Stimulated activated CD4-positive, alpha-beta T cell treated with anti-CD3 and anti-CD28 coated beads, Interleukin-12 subunit alpha, Interleukin-12 subunit beta, amount 100 ng/mL, for 48 hours (primary cell): ENCODE measurements around the gene ENOX1.

Source experiments
- DNase-seq, 3 donors: peaks; one replicate each; pipeline ENCODE4 v3.0.0-alpha.2; 2020; ENCODE audit warnings: low read depth in 2 of 3, low spot score in 1 of 3

ENOX1 gene

DNA sequence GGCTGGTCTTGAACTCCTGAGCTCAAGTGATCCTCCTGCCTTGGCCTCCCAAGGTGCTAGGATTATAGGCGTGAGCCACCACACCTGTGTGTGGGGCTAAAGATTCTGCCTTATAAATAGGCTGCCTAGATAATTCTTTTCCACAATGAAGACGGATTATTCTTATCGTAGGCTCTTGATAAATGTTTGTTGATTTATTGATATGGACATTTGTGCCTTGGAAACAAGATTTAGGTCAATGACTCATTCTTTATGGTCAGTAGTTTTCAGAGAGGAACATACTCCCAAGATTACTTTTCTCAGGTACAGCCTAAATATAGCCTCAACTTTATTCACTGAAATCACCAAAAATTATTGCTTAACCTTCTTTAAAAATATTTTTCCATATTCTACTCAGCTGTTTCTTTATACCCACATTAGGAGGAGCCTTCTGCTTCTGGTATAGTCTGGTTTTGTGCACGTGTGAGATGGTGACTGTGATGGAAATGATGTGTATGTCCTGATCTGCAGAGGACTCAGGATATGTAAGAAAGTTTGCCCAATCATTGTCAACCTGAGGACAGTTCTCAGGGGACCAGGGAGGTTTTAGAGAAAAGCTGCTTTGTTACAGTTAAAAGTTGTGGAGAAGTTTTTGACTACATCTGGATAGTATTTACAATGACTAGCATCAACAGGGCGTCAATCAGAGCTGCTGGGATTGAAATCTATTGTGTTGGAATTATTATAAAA is 554.5 kb downstream of the ENOX1 start:
- DNase-seq = no peak

DNA sequence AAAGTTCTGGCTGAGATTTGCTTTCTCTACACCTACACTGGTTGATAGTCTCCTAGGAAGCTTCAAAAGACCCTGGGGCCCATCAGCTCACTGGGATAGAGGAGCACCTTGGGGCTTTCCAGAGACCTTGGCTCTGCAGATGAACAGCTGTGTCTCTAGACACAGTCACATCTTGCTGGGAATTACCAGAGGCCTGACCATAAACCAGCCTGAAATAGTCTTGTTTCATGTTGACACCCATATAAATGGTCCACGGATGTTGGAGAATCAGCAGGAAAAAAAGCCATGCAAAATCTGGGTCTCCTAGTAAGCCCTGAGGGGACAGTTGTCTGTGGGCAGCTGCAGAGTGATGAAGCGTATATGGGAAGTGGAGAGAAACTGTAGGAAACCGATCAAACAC is 555.8 kb downstream of the ENOX1 start:
- no peak for DNase-seq

DNA sequence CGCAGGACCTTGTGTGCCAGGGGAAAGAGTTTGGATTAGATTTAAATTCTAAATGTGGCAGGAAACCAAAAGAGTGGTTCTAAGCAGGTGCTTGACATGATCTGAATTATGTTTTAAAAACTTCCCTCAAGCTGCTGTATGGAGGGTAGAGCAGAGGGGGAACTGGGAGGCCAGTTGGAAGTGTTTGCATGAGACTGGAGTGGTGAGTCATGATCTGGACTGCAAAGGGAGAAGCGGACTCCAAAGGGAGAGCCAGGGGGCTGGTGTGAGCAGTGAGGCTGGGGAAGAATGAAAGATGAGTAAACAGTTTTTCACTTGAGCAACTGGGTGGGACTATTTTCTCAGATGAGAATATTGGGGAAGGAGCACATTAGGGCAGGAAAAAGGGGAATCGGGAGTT is 557.3 kb downstream of the ENOX1 start:
- DNase-seq = no peak

DNA sequence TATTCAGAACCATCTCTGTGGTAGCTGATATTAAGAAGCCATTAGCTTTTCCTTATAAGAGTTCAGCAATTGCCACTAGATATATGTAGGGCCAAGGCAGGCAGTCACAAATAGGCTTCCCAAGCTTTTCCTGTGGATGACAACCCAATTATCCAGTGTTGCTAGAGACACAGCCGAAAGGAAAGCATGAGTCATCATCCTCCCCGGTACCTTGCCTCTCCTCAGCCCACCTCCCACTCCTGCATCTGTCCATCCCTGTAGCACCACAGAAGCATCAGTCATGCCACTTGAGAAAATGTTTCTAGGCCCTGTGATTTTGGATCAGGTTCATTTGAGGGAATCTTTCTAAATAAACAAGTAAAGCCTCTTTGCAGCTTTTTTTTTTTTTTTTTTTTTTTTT is 559.1 kb downstream of the ENOX1 start:
- DNase-seq = no peak

DNA sequence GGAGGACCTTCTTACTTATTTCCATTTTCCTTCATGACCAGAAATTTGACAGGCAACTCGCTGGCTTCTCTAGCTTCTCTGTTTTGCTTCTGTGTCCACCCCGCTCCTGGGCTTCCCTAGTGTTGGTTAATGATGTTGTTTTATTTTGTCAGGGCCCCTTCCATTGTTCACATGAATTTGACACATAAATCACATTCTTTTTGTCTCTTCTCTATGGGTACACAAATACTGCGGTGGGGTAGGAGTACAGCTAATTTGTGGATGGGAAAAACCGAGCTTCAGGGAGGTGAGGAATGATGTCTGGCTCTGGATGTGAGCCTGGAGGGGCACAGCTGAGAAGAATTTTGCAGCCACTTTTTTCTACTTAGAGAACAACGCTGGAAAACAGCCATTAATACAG is 563.6 kb downstream of the ENOX1 start:
- no peak for DNase-seq

DNA sequence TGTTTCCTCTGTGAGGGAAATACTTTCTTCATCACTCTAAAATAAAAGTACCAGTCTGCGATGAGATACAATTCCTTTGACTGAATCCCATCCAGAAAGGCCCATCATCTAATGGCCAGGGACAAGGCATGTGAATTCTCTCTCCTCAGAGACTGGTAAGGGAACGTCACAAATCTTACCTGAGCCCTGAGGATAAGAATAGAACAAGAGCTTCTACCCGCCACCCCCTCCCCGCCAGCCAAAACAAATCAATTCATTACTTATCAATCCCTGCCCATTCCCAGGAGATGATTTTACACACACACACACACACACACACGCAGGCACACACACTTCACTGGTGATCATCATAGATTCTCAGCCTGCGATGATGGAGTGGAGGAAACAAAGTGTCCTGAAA is 564.7 kb downstream of the ENOX1 start:
- no peak for DNase-seq

DNA sequence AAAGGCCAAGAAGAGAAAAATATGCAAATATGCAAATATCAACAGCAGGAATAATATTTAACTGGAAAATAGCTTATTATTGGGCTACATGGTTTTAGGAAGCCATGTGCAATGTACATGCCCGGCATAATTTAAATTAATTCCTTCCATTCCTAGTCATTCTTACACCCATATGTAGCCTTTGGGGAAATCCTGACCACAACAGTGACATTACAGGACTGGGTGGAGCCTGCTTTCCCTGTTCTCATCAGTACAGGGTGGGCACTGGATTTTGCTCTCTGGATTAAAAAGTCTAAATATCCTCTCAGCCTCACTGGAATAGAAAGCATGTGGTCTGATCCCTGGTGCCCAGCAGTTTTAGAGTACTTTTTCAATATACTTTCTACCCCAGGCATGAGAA is 565.2 kb downstream of the ENOX1 start:
- no peak for DNase-seq

DNA sequence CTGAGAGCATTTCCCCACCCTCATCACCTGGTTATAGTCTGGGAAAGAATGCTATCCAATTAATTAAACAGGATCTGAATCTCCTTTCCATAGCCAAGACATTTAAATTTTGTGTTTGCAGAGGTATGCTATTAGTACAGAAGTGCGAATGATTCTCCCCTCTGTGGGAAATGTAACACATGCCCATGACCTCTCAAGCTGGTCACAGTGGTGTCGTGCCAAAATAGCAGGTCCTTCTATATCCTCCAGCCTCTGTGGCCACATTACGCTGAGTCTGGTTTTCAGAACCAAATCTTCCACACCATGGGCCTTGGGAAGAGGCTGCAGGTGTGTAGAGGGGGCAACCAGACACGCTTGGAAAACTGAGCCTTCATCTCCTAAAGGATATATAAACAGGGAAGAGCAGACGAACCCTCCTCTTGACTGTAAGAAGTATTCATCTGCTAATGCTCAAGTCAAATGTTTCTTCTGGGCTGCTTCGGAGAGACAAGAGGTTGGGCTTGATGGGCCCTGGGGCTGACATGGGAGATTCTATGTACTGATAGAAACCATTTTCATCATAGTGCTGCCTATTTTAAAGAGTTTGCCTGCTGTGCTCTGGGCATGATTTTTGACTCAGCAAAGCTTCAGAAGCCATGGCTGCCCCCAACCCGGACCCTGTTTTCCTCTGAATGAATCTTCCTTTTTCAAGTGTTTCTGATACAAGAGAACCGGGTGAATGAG is 565.7 kb downstream of the ENOX1 start:
- DNase-seq = no peak

DNA sequence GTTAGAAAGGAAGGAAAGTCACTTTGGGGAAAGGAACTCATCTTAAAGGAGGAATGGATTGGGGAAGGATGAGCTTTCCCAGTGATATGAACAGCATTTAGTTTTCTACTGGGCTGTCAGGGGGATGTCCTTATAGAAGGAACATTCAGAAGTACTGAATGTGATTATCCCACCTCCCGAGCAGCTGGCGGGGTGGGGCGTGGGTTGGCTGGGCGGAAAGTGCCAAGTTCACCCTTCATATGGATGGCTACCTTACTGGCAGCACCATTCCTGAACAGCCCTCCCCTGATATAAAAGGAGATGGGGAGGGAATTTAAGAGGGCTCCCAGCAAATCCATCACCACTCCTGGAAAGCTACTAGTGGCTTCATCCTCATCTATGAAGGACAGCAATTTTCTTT is 572.6 kb downstream of the ENOX1 start:
- no peak for DNase-seq

DNA sequence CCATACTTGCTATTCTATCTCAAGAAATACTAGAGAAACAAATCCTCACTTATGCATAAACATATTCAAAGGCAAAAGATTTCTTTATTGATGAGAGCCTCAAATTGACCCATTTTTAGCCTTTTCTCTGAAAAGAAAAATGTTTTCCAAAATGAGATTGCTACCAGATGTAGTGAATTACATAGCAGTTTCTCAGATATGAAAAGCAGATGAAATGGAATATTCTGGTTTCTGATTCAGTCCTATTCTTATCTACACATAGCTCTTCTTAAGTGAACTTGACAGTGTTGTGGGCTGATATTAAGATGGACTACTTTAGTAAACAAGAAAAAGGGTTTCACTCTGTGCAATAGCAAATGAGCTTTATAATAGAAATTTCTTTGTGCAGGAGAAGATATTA is 579.9 kb downstream of the ENOX1 start:
- no peak for DNase-seq

DNA sequence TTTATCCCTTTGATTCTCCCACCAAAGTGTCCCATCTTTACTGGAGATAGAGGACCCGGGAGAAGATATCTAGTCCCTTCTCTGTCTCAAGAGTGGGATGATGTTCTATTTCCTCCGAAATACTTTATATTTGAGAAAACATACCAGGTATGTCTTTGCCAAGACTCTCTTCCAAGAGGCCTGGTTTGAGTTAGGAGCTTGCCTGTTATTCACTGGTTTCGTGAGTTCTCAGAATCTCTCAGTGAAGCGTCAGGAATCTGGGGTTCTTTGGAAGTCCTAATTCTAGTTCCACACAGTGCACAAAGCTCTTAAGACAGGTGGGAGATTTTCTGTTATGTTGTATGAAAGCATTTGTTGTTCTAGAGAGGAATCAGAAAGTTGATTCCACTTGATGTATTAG is 581.4 kb downstream of the ENOX1 start:
- DNase-seq = no peak

DNA sequence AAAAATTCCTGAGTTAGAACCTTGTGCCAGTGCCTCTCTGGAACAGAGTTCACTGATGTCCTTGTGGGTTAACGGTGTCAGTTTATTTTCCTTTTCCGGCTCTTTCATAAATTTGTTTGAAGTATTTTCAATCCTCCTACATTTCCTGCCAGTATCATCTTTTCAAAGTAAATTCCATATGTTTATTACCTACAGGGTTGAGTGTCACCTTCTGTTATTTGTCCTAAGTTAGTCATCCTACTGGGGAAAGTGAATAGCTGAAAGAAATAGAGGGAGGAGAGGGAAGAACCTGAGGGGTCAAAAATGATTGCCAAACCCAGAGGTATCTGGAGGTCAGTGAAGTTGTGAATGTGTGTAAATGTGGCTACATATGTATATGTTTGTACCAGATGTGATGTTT is 582.2 kb downstream of the ENOX1 start:
- no peak for DNase-seq

DNA sequence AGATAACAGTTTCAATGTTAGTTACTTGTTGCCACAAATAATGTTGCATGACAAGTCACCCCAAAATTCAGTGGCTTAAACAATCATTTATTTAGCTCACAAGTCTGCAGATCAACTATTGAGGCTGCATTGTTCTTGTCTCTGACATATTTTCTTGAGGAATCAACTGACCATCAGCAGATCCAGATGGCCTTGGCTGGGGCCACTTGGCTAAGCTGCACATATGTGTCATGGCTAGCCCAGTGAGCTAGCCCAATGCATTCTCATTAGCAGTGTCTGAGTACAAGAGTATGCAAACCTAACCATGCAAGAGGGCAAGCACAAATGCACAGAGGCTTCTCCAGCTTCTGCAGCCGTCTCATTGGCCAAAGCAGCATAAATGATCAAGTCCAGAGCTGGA is 583.0 kb downstream of the ENOX1 start:
- no peak for DNase-seq

DNA sequence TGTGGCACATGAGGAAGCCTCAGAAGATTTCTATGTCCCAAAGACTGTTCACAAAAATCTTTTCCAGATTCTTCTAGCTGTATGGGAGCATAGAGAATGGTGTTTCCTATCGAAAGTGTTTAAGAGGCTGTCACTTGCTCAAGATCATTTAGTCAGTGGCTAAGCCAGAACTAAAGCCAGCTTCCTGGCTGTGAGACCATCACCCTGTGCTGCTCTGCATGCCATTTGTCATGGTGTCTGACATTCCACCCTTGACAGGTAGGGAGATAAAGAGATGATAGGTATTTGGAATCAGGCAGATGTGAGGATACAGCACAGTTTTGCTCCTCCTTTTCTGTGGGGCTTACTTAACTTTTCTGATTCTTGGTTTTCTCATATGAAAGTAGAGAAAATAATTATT is 586.0 kb downstream of the ENOX1 start:
- no peak for DNase-seq

DNA sequence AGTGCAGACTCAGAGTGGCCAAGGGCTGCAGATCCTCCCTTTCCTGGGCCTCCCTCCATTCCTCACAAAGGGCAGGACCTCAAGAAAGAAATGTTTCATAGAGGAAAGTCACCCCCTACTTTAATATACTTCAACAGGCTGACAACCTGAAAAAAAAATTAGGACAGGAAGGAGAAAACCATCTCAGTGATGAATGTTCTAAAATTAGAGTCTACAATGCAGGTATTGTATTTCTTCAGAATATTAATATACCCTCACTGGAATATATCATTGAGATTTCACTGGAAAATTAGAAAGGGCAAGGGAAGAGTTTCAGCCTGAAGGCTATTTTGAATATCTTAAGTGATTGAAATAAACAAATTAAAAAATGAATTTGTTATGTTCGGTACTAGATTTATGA is 586.5 kb downstream of the ENOX1 start:
- DNase-seq = no peak

DNA sequence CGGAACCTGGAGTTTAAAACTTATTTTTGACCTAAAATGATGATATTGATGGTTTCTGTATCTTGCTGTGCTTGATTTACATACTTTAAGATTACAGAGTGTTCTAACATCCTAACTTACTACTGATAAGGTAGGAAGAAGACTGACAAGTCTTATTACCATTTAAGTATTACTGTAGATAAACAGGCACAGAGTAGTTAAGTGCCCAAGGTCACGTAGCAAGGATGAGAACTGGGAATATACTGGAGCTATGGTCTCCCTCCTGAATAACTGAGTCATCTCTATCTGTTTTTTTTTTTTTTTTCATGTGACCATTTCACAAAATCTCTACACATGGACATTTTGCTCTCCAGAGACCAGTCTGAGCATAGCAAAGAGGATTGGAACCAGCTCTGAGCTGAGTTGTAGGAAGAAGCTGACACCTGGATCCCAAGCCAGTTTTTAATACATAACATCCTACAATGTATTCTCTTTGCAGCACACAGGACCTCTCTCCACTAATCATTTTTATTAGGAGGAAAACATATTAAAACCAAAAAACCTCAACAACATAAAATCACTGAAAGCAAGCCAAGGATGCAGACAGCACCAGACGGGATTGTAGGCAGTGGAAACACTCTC is 589.9 kb downstream of the ENOX1 start:
- no peak for DNase-seq

DNA sequence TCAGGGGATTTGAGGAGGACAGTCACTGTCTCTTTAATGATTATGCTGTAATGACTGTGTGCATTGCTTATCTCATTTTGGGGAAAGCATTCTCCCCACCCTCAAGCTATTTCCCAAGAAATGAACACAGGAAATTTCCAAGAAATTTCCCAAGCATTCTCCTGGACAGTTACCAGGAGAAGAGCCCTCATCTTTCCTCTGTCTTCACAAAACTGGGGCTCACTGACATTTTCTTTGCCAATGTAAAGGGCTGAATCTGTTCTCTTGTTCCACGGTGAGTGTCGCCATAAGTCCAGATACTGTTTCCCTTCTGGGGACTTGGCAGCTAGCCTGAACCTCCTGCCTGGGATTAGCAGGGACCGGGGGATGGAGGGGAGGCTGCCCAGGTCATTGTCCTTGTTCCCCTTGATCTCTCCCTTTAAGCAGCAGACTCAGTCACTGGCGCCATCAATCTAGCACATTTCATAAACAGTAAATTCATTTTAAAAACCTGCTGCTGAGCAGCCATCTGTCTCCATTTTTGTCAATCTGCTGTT is 590.6 kb downstream of the ENOX1 start:
- DNase-seq = no peak

DNA sequence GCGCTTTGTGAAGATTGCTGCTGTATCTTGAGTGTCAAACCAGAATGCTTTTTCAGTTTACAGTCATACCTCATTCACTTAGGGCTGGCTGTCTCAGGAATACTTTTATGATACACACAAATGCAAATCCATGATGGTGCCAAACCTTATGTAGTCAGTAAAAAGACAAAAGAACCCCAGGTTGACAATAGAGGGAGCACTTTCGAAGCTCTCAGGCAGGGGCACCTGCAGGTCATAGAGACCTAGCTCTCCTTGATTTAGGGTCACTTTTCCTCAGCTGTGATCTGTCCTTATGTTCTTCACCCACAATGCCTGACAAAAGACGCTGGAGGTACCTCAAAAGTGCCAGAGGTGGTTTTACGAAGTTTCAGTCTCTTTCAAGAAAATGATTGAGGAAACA is 591.2 kb downstream of the ENOX1 start:
- no peak for DNase-seq

DNA sequence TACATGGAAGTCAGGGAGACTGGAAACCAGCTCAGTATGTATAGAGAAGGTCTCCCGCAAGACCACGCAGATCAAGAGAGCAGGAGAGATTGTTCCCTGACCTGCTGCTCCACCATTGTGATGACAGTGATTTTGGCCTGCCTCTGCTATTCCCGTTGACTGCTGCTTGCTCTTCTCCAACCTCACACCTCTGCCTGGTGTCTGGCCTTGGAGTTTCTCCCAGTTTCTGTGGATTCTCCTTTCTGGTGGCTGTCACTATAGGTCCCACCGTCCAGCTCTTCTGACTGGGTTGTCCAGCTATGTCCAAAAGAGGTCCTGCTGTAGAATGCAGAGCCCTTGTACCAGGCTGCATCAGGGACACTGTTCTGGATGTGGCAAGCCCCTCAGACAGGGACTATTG is 591.7 kb downstream of the ENOX1 start:
- DNase-seq = no peak

DNA sequence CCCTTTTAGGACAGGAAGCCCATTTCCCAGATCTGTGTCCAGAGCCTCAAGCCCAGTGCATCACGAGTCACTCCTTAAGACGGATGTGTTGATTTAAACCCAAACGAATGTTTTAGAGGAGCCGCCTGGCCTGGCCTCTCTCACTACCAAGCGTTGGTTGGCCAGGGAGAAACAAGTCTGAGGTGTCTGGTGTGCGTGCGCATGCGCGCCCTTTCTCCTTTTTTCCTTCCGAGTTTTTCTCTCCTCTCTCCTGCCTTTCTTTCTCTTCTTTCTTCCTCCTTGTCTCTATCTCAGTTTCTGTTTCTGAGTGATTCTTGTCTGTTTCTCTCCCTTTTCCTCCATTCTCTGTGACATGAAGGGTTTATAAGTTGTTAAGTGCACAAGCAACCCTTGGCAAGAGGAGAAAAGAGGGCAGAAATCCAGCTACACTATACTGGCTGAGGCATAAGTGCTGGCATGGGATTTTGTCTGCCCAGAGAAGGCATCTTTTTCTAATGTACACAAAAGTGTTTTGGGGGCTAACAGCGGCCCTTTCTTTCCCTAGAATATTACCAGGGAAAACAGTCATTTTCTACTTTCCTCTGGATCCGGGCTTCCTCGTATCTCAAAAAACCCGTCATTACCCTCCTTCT is 592.9 kb downstream of the ENOX1 start:
- no peak for DNase-seq

DNA sequence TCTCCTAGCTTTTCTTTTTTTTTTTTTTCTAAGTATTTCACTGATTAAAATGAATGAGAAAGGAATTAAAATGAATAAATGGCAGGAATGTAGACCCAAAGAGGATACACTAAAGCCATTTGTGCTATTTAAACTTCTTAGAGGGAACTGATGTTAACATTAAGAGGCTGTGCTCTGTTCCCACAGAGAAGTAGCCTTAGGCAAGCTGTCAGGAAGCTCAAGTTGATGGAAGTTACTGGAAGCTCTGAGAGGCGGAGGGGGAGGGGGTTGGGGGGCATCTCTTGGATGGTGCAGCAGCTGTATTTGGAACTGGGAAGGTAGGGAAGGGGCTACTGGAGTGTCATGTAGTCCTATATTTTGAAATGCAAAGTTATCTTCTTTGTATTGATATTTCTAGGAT is 595.2 kb downstream of the ENOX1 start:
- DNase-seq = no peak

DNA sequence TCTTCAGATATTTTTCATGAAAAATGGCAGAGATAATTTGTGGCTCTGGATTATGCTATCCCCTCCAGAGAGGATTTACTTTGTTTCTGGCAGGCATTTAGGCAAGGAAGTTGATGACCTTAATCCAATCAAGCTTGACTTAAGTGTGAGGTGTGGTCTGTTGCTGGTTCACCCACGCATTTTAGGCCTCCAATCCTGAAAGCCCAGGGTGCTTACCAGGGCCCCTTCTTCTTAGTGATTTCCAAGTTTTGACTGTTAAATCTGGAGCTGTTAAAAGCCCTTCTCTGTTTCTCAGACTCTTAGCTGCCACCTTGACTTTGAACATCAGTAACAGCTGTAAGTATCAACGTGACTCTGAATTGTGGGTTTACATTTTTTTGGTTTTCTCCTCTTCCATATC is 601.5 kb downstream of the ENOX1 start:
- no peak for DNase-seq
